WTC11 (cell line): ENCODE measurements around the gene COX7A2. TPM values are rescaled to one million over a fixed set of nuclear protein-coding genes. Genes with fewer than 3 reads are reported as not detected.

ENCODE experiments used
- ATAC-seq: fragments of 200-7000 bp; cut with Tn5 transposase; 2 replicates; pipeline ENCODE4 v1.10.0; 2021; ENCODE audit warnings: mild to moderate bottlenecking, moderate library complexity
- CTCF ChIA-PET: fragments of 300-600 bp; sonication (Branson Sonifier 250); formaldehyde crosslinking; loops from one replicate; lab custom pipeline; 2021; ENCODE audit warnings: antibody characterized with exemption; lab: Charles Lee
- POLR2A ChIA-PET: fragments of 350-600 bp; sonication (Branson Sonifier 250); formaldehyde crosslinking; loops from one replicate; lab custom pipeline; 2021; ENCODE audit warnings: antibody characterized with exemption; lab: Charles Lee
- DNase-seq: peaks from one replicate; pipeline ENCODE4 v3.0.0; 2021; ENCODE audit warnings: low spot score
- H3K27ac Mint-ChIP-seq: 2 replicates; pipeline ENCODE4 v1.8.0; 2021; ENCODE audit warnings: mixed read lengths
- H3K27me3 Mint-ChIP-seq: 2 replicates; pipeline ENCODE4 v1.8.0; 2021; ENCODE audit warnings: low read depth, mild to moderate bottlenecking, moderate library complexity, mixed read lengths
- H3K36me3 Mint-ChIP-seq: 2 replicates; pipeline ENCODE4 v1.8.0; 2021; ENCODE audit warnings: mixed read lengths
- H3K4me1 Mint-ChIP-seq: 2 replicates; pipeline ENCODE4 v1.8.0; 2022; ENCODE audit warnings: mixed read lengths
- H3K4me3 Mint-ChIP-seq: 2 replicates; pipeline ENCODE4 v1.8.0; 2021; ENCODE audit warnings: mild to moderate bottlenecking, moderate library complexity, mixed read lengths
- H3K9me3 Mint-ChIP-seq: 2 replicates; pipeline ENCODE4 v1.8.0; 2021; ENCODE audit warnings: mixed read lengths
- CBFB ChIP-seq: sonication (generic); formaldehyde crosslinking; IDR thresholded peaks from 2 replicates; pipeline ENCODE4 v1.8.1; 2022; ENCODE audit warnings: mild to moderate bottlenecking, low read depth, missing genetic modification reagents
- CREB1 ChIP-seq: sonication (generic); formaldehyde crosslinking; IDR thresholded peaks from 2 replicates; pipeline ENCODE4 v1.8.0; 2023; ENCODE audit warnings: mild to moderate bottlenecking, missing genetic modification reagents
- E2F1 ChIP-seq: sonication (generic); formaldehyde crosslinking; IDR thresholded peaks from 2 replicates; pipeline ENCODE4 v1.8.0; 2022; ENCODE audit warnings: mild to moderate bottlenecking, missing genetic modification reagents
- ETV6 ChIP-seq: sonication (generic); formaldehyde crosslinking; IDR thresholded peaks from 2 replicates; pipeline ENCODE4 v1.8.1; 2022; ENCODE audit warnings: mild to moderate bottlenecking, missing genetic modification reagents
- GTF2I ChIP-seq: fragments of 250-450 bp; sonication (Bioruptor Pico); conservative IDR thresholded peaks from 2 replicates; pipeline ENCODE4 v1.4.0; 2021; ENCODE audit warnings: mild to moderate bottlenecking
- MLX ChIP-seq: sonication (generic); formaldehyde crosslinking; IDR thresholded peaks from 2 replicates; pipeline ENCODE4 v1.8.1; 2023; ENCODE audit warnings: mild to moderate bottlenecking, missing genetic modification reagents, moderate library complexity
- MXD4 ChIP-seq: fragments of 250-450 bp; sonication (Bioruptor Pico); IDR thresholded peaks from 2 replicates; pipeline ENCODE4 v1.8.0; 2021; ENCODE audit warnings: mild to moderate bottlenecking, moderate library complexity, borderline replicate concordance
- MYBL2 ChIP-seq: sonication (generic); formaldehyde crosslinking; IDR thresholded peaks from 2 replicates; pipeline ENCODE4 v1.8.1; 2023; ENCODE audit warnings: mild to moderate bottlenecking, moderate library complexity, missing genetic modification reagents
- NFYB ChIP-seq: sonication (generic); formaldehyde crosslinking; conservative IDR thresholded peaks from 2 replicates; pipeline ENCODE4 v1.8.0; 2022; ENCODE audit warnings: low read depth, missing genetic modification reagents
- NR1H2 ChIP-seq: sonication (generic); formaldehyde crosslinking; IDR thresholded peaks from 2 replicates; pipeline ENCODE4 v1.9.0; 2021; ENCODE audit warnings: mild to moderate bottlenecking, moderate library complexity, missing genetic modification reagents
- SMAD3 ChIP-seq: sonication (generic); formaldehyde crosslinking; IDR thresholded peaks from 2 replicates; pipeline ENCODE4 v1.8.0; 2022; ENCODE audit warnings: missing genetic modification reagents, mild to moderate bottlenecking, borderline replicate concordance
- SMAD4 ChIP-seq: sonication (generic); formaldehyde crosslinking; IDR thresholded peaks from 2 replicates; pipeline ENCODE4 v1.8.0; 2022; ENCODE audit warnings: mild to moderate bottlenecking, missing genetic modification reagents
- ZBTB21 ChIP-seq: sonication (generic); formaldehyde crosslinking; IDR thresholded peaks from 2 replicates; pipeline ENCODE4 v1.8.1; 2023; ENCODE audit warnings: mild to moderate bottlenecking, missing genetic modification reagents, borderline replicate concordance
- ZNF121 ChIP-seq: sonication (generic); formaldehyde crosslinking; IDR thresholded peaks from 2 replicates; pipeline ENCODE4 v1.8.0; 2023; ENCODE audit warnings: missing genetic modification reagents
- ZNF138 ChIP-seq: sonication (generic); formaldehyde crosslinking; conservative IDR thresholded peaks from 2 replicates; pipeline ENCODE4 v1.8.1; 2022; ENCODE audit warnings: mild to moderate bottlenecking, moderate library complexity, missing genetic modification reagents
- ZNF263 ChIP-seq: sonication (generic); formaldehyde crosslinking; IDR thresholded peaks from 2 replicates; pipeline ENCODE4 v1.8.1; 2022; ENCODE audit warnings: low read depth, mild to moderate bottlenecking, moderate library complexity, missing genetic modification reagents
- ZNF416 ChIP-seq: fragments of 250-450 bp; sonication (Bioruptor Pico); IDR thresholded peaks from 2 replicates; pipeline ENCODE4 v1.9.0; 2021; ENCODE audit warnings: mild to moderate bottlenecking, inconsistent platforms
- ZNF512 ChIP-seq: sonication (generic); formaldehyde crosslinking; IDR thresholded peaks from 2 replicates; pipeline ENCODE4 v1.8.1; 2022; ENCODE audit warnings: missing genetic modification reagents, borderline replicate concordance
- ZNF671 ChIP-seq: fragments of 250-450 bp; sonication (Bioruptor Pico); IDR thresholded peaks from 2 replicates; pipeline ENCODE4 v1.8.0; 2021; ENCODE audit warnings: mild to moderate bottlenecking
- total RNA-seq: library from RNA; stranded (reverse); gene quantifications from 3 replicates; pipeline ENCODE4 v1.2.3, GENCODE V29; 2021
- TF ChIP-seq, protein P1 (sequence below): sonication (generic); formaldehyde crosslinking; IDR thresholded peaks from 2 replicates; pipeline ENCODE4 v1.8.1; 2022; ENCODE audit warnings: mild to moderate bottlenecking, moderate library complexity, missing genetic modification reagents
- TF ChIP-seq, protein P2 (sequence below): fragments of 250-450 bp; sonication (Bioruptor Pico); IDR thresholded peaks from 2 replicates; pipeline ENCODE4 v2.1.2; 2022; ENCODE audit warnings: mild to moderate bottlenecking, moderate library complexity
- TF ChIP-seq, protein P3 (sequence below): sonication (generic); formaldehyde crosslinking; IDR thresholded peaks from 2 replicates; pipeline ENCODE4 v1.8.1; 2023; ENCODE audit warnings: mild to moderate bottlenecking, missing genetic modification reagents, borderline replicate concordance

COX7A2 gene
- total RNA-seq, 1 experiment from 2014 or later = 472 TPM

- TF ChIP-seq MXD4 = no peak
- TF ChIP-seq, protein P1, sequence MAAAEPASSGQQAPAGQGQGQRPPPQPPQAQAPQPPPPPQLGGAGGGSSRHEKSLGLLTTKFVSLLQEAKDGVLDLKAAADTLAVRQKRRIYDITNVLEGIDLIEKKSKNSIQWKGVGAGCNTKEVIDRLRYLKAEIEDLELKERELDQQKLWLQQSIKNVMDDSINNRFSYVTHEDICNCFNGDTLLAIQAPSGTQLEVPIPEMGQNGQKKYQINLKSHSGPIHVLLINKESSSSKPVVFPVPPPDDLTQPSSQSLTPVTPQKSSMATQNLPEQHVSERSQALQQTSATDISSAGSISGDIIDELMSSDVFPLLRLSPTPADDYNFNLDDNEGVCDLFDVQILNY (CRISPR knock-in tag) = no peak
- TF ChIP-seq E2F1 (CRISPR knock-in tag) = no peak
- TF ChIP-seq ZNF121 (CRISPR knock-in tag) = no peak
- TF ChIP-seq, protein P2, sequence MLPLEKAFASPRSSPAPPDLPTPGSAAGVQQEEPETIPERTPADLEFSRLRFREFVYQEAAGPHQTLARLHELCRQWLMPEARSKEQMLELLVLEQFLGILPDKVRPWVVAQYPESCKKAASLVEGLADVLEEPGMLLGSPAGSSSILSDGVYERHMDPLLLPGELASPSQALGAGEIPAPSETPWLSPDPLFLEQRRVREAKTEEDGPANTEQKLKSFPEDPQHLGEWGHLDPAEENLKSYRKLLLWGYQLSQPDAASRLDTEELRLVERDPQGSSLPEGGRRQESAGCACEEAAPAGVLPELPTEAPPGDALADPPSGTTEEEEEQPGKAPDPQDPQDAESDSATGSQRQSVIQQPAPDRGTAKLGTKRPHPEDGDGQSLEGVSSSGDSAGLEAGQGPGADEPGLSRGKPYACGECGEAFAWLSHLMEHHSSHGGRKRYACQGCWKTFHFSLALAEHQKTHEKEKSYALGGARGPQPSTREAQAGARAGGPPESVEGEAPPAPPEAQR (CRISPR knock-in tag) = no peak
- TF ChIP-seq NR1H2 (CRISPR knock-in tag) = no peak
- TF ChIP-seq ZNF512 (CRISPR knock-in tag) = no peak
- no peak for TF ChIP-seq ZNF416
- no peak for TF ChIP-seq GTF2I
- Mint-ChIP-seq H3K4me3 (no peak overlapping the region), H3K27ac (no peak overlapping the region), H3K4me1 (peaks cover 23% of the 10 kb centered on the region), H3K9me3 (no peaks in the 10 kb centered on the region), H3K27me3 (no peaks in the 10 kb centered on the region), H3K36me3 (no peaks in the 10 kb centered on the region)
- ATAC-seq (no peak), DNase-seq (no peak)
- ChIA-PET CTCF (no interaction called here), POLR2A (no interaction called here)
These were observed 21.3 kb downstream of the COX7A2 start for GRCh38 chr6:75222261-75222660.

DNA sequence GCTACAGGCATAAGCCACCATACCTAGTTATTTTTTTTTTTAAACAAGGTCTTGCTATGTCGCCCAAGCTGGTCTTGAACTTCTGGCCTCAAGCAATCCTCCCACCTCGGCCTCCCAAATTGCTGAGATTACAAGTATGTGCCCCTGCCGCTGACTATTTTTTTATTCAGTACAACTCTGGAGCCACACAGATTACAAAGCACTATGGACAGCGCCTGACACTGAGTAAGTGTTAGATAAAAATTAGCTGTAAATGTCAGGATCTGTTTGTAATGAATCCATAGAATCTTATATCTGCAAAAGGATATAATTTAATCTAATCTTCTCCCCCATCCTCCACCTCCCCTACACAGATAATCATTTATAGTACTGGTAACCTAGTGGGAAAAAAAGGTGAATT is 22.5 kb downstream of the COX7A2 start:
- no peak for DNase-seq
- POLR2A ChIA-PET = no interaction called here
- no peak overlapping the region for H3K4me3 Mint-ChIP-seq
- CTCF ChIA-PET = interaction anchor here (1.0 kb wide), 1 partner anchor 13 kb away, joined by 4 read pairs; no protein-coding TSS in a partner anchor
- H3K27me3 Mint-ChIP-seq = no peaks in the 10 kb centered on the region
- TF ChIP-seq SMAD4 (CRISPR knock-in tag) (no peak), ZBTB21 (CRISPR knock-in tag) (no peak), ZNF263 (no peak)
- TF ChIP-seq, all 79 proteins: peak for 0
- Mint-ChIP-seq H3K4me1 (peaks cover 18% of the 10 kb centered on the region), H3K9me3 (no peaks in the 10 kb centered on the region), H3K27ac (no peak overlapping the region), H3K36me3 (no peaks in the 10 kb centered on the region)
- ATAC-seq = no peak

DNA sequence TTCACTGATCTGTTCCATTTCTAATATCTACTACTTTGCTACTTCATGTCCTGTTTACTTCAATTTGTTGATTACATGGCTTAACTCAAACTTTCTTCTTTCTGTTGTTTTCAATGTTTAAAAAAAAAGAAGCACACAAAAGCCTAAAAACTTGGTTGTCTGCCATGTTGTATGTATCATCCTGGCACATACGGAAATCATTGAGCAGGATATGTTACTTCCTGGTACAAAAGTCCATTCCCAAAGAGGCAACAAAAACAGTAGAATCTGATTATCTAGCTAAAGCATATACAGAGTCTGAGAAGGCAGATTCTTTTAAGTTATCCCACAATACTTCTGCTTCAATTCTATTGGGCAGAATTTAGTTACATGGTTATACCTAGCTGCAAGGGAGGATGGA is 23.2 kb downstream of the COX7A2 start:
- H3K4me1 Mint-ChIP-seq = peaks cover 15% of the 10 kb centered on the region
- no peaks in the 10 kb centered on the region for H3K27me3 Mint-ChIP-seq
- no peak overlapping the region for H3K4me3 Mint-ChIP-seq
- no peaks in the 10 kb centered on the region for H3K36me3 Mint-ChIP-seq
- ATAC-seq (no peak), DNase-seq (no peak)
- TF ChIP-seq ETV6 = no peak
- no peak for TF ChIP-seq SMAD3 (CRISPR knock-in tag)
- TF ChIP-seq ZNF671 = no peak
- no peak for TF ChIP-seq CBFB
- no peak for TF ChIP-seq CREB1 (CRISPR knock-in tag)
- TF ChIP-seq, protein P3, sequence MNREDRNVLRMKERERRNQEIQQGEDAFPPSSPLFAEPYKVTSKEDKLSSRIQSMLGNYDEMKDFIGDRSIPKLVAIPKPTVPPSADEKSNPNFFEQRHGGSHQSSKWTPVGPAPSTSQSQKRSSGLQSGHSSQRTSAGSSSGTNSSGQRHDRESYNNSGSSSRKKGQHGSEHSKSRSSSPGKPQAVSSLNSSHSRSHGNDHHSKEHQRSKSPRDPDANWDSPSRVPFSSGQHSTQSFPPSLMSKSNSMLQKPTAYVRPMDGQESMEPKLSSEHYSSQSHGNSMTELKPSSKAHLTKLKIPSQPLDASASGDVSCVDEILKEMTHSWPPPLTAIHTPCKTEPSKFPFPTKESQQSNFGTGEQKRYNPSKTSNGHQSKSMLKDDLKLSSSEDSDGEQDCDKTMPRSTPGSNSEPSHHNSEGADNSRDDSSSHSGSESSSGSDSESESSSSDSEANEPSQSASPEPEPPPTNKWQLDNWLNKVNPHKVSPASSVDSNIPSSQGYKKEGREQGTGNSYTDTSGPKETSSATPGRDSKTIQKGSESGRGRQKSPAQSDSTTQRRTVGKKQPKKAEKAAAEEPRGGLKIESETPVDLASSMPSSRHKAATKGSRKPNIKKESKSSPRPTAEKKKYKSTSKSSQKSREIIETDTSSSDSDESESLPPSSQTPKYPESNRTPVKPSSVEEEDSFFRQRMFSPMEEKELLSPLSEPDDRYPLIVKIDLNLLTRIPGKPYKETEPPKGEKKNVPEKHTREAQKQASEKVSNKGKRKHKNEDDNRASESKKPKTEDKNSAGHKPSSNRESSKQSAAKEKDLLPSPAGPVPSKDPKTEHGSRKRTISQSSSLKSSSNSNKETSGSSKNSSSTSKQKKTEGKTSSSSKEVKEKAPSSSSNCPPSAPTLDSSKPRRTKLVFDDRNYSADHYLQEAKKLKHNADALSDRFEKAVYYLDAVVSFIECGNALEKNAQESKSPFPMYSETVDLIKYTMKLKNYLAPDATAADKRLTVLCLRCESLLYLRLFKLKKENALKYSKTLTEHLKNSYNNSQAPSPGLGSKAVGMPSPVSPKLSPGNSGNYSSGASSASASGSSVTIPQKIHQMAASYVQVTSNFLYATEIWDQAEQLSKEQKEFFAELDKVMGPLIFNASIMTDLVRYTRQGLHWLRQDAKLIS (CRISPR knock-in tag) = no peak
- no peak for TF ChIP-seq MLX
- TF ChIP-seq MYBL2 = no peak
- no peak for TF ChIP-seq ZNF263
- TF ChIP-seq ZNF138 (CRISPR knock-in tag) = no peak
- no peak for TF ChIP-seq NFYB (CRISPR knock-in tag)
- no peak for TF ChIP-seq NR1H2 (CRISPR knock-in tag)
- ChIA-PET CTCF (interaction anchor here (1.0 kb wide), 1 partner anchor 12 kb away, joined by 4 read pairs; no protein-coding TSS in a partner anchor), POLR2A (no interaction called here)
- H3K27ac Mint-ChIP-seq = no peak overlapping the region
- no peaks in the 10 kb centered on the region for H3K9me3 Mint-ChIP-seq
